DMS79 (cell line): Measurements from ENCODE around the gene TTC39B.

ENCODE experiments used
- DNase-seq: peaks from one replicate; lab custom pipeline; 2025; lab: John Stamatoyannopoulos, UW

TTC39B gene

DNA sequence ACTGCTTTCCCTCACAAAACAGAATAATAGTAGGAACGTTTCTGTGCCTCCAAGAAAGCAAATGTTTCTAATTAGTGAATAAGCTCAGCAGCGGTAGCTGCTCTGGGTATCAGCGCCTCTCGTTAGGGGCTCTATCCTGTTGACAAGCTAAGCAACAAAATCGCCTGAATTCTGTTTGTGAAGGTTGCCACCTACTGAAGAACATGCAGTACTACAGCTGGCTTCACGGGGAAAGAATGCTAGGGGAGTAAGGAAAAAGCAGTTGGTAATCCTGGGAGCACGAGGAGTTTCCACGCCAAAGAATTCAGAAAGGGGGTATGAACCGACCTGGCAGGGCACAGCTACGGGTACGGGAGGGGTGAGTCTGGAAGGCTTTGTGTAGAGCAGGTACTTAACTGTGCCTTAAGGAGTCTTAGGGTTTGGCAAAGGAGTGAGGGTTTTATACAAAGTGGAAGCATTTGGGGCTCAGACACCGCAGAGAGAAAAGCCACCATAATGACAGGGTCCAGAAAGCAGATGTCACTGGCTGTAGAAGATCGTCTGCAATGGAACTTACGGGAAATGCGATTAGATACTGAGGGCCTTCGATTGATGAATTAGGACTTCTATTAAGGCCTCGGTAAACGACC, 171.7 kb downstream of the TTC39B start:
- peak; percentile 54 for DNase-seq

DNA sequence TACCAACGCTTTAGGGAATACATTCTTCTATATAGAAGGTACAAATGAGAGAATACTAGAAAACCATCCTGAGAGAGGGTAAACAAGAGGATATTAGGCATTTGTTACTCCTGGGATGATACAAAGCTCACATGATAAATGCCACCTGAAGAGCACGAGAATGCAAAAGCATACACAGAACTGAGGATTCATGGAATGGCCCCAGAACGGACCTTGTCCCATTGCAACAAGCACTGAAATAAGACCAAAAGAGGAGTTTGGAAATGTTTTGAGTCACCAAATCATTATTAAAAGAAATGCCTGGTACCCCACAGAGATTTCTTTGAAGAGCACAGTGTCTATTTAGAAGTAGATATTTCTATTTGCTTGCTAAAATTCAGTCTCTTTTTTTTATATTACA, 173.5 kb downstream of the TTC39B start:
- no peak for DNase-seq

DNA sequence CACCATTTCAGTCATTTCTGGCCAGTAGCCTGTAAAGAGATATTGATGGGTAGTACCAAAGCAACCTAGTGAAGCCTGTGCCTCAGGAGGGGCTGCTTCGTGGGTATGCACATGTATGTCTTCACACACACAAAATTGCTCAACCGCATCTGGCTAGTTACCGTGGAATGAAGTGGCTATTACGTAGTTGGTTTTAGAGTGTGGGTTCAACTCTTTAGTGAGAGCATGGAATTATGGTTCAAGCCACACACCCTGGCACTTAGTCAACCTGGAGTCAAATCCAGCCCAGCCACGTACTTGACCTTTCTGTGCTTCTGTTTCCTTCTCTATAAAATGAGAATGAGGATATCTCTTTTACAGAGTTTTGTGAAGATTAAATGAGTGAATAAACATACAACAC, 174.9 kb downstream of the TTC39B start:
- no peak for DNase-seq

DNA sequence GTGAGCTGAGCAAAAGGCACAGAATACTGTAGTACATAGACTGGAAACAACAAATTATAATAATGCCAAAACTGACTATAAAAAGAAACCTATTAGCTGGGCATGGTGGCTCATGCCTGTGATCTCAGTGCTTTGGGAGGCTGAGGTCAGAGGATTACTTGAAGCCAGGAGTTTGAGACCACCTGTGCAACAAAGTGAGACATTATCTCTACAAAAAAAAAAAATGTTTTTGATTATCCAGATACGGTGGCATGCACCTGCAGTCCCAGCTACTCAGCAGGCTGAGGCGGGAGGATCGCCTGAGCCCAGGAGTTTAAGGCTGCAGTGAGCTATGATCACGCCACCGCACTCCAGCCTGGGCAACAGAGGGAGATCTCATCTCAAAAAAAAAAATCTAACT, 175.9 kb downstream of the TTC39B start:
- no peak for DNase-seq

DNA sequence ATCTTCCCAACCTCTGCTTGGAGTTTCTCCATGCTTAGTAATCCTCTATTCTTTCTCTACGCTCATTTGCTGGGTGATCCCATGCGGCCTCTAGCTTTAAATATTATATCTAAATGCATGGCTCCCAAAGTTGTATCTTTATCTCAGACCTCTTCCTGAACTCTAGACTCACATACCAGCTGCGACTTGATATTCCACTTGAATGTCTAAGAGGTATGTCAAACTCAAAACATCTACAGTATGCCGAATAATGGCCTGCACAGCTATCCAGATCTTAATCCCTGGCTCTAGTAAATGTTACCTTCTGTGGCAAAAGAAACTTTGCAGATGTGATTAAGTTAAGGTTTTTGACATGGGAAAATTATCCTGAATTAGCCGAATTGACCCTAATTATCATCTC, 179.2 kb downstream of the TTC39B start:
- no peak for DNase-seq

DNA sequence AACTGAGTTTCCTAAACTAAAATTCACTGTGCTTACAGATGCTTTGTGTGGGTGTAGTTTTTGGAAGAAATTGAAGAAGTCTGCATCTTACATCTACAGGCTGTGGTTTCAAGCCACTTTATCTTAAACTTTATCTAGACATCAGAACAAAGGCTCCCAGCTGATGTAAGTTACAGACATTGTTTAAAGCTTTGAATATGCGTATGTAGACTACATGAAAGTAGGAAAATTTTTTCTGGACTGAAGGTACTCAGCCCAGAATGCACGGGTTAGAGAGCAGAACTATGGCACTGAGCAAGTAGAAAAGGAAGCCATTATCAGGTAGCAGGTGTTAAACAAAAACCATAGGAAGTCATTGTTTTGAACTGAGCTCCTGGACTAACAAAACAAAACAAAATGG, 185.4 kb downstream of the TTC39B start:
- DNase-seq = no peak

DNA sequence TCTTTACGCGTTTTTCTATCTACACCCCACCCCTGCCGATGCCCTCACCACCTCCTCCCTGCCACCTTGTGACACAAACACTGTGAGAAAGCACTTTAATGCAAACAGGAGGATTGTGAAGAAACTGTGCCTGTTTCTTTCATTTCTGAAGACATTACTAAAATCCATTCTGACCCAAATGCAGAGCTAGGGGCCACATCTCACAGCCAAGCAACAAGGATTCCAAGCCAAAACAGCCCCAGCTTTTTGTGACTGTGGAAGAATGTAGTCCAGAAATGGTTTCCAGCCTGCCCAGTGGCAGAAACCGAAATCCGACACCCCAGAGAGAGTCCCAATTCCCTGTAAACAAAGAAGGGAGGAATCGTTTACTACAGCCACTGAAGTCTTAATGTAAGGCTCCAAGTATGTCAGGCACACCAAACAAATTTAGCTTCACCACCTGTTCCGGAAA, 190.9 kb downstream of the TTC39B start:
- DNase-seq = no peak

DNA sequence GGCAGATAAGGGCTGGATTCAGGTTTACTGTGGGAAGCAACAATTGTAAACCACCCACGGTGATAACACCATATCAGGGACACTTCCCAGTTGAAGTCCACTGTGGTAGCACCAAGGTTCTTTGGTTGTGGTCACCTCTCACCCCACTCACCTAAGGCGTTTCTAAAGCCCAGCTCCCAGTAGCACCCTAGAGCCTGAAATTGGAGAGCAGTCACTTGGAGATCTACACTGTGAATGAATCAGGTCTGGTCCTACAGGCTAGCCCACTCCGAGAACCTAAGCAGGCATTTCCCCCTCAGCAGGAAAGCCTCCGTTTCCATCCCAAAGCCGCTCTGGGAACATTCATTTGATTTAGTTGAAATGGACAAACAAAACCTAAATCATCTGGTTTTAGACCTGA, 191.3 kb downstream of the TTC39B start:
- DNase-seq = no peak

DNA sequence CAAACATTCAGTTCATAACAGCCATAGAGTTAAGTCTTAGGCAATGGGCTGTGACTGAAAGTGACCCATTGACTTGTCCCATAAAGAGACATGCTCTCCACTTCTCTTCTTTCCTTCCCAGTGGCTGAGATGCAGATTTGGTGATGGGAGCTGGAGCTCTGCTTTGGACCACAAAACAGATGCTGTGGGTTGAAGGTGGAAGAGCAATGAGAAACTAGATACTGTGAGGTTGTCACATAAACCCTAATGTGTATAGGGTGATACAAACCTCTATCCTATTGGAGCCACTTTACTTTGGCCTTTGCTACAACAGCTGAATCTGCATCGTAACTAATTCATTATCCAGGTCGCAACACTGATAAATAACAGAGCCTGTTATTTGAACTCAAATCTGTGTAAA, 192.0 kb downstream of the TTC39B start:
- no peak for DNase-seq
